Neural progenitor cell (in vitro differentiated cells): ENCODE results near the gene PSD2. TPM values are rescaled to one million over a fixed set of nuclear protein-coding genes. Genes with fewer than 3 reads are reported as not detected.

Experiments used
- DNase-seq: peaks from one replicate; pipeline ENCODE4 v3.0.0-alpha.2; 2016; ENCODE audit warnings: low spot score
- H2AFZ ChIP-seq: fragments of 200-600 bp; sonication (generic); replicated peaks from 2 replicates; pipeline ENCODE4 v1.6.1; 2016; ENCODE audit warnings: antibody characterized with exemption
- H3F3A ChIP-seq: fragments of 200-600 bp; sonication (generic); 2 replicates; pipeline ENCODE4 v1.6.1; 2016; ENCODE audit warnings: antibody characterized with exemption, low read depth
- H3K27ac ChIP-seq: fragments of 200-600 bp; sonication (generic); 2 replicates; pipeline ENCODE4 v1.5.1; 2016; ENCODE audit warnings: mild to moderate bottlenecking
- H3K27me3 ChIP-seq: fragments of 200-600 bp; sonication (generic); 2 replicates; pipeline ENCODE4 v1.6.1; 2016; ENCODE audit warnings: mild to moderate bottlenecking, moderate library complexity
- H3K36me3 ChIP-seq: fragments of 200-600 bp; sonication (generic); 2 replicates; pipeline ENCODE4 v1.5.1; 2016
- H3K4me1 ChIP-seq: fragments of 200-600 bp; sonication (generic); 2 replicates; pipeline ENCODE4 v1.6.1; 2016; ENCODE audit warnings: mixed run types
- H3K4me2 ChIP-seq: fragments of 200-600 bp; sonication (generic); 2 replicates; pipeline ENCODE4 v1.6.1; 2016
- H3K4me3 ChIP-seq: fragments of 200-600 bp; sonication (generic); 2 replicates; pipeline ENCODE4 v1.5.1; 2016
- H3K79me2 ChIP-seq: fragments of 200-600 bp; sonication (generic); 2 replicates; pipeline ENCODE4 v1.6.1; 2016; ENCODE audit warnings: low read depth
- H3K9ac ChIP-seq: fragments of 200-600 bp; sonication (generic); 2 replicates; pipeline ENCODE4 v1.6.1; 2016
- H3K9me3 ChIP-seq: fragments of 200-600 bp; sonication (generic); 2 replicates; pipeline ENCODE4 v1.5.1; 2016; ENCODE audit warnings: low read depth
- H4K20me1 ChIP-seq: fragments of 200-600 bp; sonication (generic); 2 replicates; pipeline ENCODE4 v1.6.1; 2016; ENCODE audit warnings: low read depth
- H3K27ac Mint-ChIP-seq: 3 replicates; pipeline ENCODE4 v1.8.0; 2021; ENCODE audit warnings: mixed read lengths
- H3K27me3 Mint-ChIP-seq: 2 replicates; pipeline ENCODE4 v1.8.0; 2022; ENCODE audit warnings: low read depth, mild to moderate bottlenecking, inconsistent platforms, moderate library complexity, mixed read lengths; ENCODE audit not compliant: insufficient read depth
- H3K36me3 Mint-ChIP-seq: 3 replicates; pipeline ENCODE4 v1.8.0; 2021; ENCODE audit warnings: mixed read lengths
- H3K4me1 Mint-ChIP-seq: 3 replicates; pipeline ENCODE4 v1.8.0; 2021; ENCODE audit warnings: mixed read lengths
- H3K4me3 Mint-ChIP-seq: 3 replicates; pipeline ENCODE4 v1.8.0; 2021; ENCODE audit warnings: mild to moderate bottlenecking, moderate library complexity, mixed read lengths
- H3K9me3 Mint-ChIP-seq: 3 replicates; pipeline ENCODE4 v1.8.0; 2020; ENCODE audit warnings: mixed read lengths
- EZH2 ChIP-seq: fragments of 200-600 bp; sonication (generic); IDR thresholded peaks from 2 replicates; pipeline ENCODE4 v1.6.1; 2017; ENCODE audit warnings: antibody characterized with exemption, mild to moderate bottlenecking, moderate library complexity
- EZH2phosphoT487 ChIP-seq: fragments of 200-600 bp; sonication (generic); IDR thresholded peaks from 2 replicates; pipeline ENCODE4 v1.6.1; 2017; ENCODE audit warnings: antibody characterized with exemption
- total RNA-seq: library from RNA; depleted of rRNA; stranded (reverse); fragments of >200 nt; gene quantifications from 2 replicates; pipeline ENCODE4 v1.2.3, GENCODE V29; 2015; ENCODE audit warnings: low replicate concordance
- TF ChIP-seq, protein P1 (sequence below): fragments of 200-600 bp; sonication (generic); IDR thresholded peaks from 2 replicates; pipeline ENCODE4 v1.5.1; 2017; ENCODE audit warnings: antibody characterized with exemption, mild to moderate bottlenecking

PSD2 gene
- total RNA-seq, 1 donor from 2014 or later = 0.09 TPM

DNA sequence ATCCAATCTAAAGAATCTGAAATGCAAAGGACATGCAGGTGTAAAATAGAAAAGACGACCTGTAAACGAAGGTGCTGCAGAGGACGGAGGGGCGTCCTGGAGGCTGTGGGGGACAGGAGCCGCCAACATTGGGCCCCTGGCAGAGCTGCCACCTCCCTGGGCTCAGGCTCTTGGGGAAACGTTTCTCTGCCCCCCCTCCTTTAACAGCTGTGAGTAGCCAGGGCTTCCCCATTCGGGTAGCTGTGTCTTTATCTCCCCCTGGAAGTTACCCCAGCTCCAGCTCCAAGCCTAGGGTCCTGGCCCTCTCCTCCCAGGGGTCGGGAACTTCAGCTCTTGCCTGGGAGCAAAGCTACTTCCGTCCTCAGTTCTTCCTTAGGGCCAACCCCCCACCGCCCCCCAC lies 51.5 kb downstream of the PSD2 start:
- no peaks in the 10 kb centered on the region for H3K9me3 Mint-ChIP-seq

DNA sequence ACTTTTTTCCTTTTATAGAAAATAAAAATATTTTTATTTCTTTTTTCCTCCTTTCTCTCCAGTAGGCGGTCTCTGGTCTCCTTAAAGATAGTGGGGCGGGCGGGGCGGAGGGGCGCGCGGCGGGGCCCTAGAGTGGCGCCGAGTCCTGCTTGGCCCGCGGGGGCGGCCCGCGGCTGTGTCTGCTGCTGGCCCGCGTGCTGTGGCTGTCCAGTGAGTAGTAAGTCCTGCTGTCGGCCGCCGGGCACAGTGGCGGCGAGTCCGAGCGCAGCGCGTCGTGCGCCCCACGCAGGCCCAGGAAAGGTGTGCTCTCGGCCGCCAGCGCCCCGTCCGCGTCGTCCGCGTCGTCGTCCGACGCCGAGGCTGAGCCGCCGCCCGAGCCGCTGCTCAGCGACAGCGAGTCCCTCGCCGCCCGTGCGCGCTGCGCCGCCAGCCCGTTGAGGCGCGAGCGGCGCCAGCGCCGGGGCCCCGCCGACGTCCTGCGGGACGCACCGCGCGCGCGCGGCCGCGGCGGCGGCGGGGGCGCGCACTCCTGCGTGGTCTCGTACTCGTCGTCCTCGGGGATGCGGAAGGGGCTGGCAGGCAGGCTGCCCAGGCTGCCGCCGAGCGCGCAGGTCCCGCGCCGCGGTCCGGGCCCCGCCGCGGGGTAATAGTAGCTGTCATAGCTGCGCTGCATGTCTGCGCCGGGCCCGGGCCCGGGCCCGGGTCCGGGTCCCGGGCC lies 52.3 kb downstream of the PSD2 start:
- TF ChIP-seq, protein P1, sequence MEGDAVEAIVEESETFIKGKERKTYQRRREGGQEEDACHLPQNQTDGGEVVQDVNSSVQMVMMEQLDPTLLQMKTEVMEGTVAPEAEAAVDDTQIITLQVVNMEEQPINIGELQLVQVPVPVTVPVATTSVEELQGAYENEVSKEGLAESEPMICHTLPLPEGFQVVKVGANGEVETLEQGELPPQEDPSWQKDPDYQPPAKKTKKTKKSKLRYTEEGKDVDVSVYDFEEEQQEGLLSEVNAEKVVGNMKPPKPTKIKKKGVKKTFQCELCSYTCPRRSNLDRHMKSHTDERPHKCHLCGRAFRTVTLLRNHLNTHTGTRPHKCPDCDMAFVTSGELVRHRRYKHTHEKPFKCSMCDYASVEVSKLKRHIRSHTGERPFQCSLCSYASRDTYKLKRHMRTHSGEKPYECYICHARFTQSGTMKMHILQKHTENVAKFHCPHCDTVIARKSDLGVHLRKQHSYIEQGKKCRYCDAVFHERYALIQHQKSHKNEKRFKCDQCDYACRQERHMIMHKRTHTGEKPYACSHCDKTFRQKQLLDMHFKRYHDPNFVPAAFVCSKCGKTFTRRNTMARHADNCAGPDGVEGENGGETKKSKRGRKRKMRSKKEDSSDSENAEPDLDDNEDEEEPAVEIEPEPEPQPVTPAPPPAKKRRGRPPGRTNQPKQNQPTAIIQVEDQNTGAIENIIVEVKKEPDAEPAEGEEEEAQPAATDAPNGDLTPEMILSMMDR = peak; percentile 11
- TF ChIP-seq EZH2phosphoT487 (peak; percentile 83), EZH2 (peak; percentile 85)
- Histone ChIP-seq H3K36me3 (no peaks in the 10 kb centered on the region), H3K4me1 (no peaks in the 10 kb centered on the region), H2AFZ (no peak overlapping the region), H3K4me3 (peak overlapping the region; percentile 54), H3K27me3 (peaks cover 85% of the 10 kb centered on the region), H3K79me2 (no peaks in the 10 kb centered on the region), H3F3A (peaks cover 11% of the 10 kb centered on the region), H4K20me1 (peaks cover 16% of the 10 kb centered on the region), H3K9me3 (no peaks in the 10 kb centered on the region), H3K4me2 (peak overlapping the region; percentile 81), H3K9ac (no peak overlapping the region), H3K27ac (no peak overlapping the region)
- Mint-ChIP-seq H3K4me1 (peaks cover 7% of the 10 kb centered on the region), H3K36me3 (no peaks in the 10 kb centered on the region), H3K27ac (no peak overlapping the region), H3K27me3 (peaks cover 38% of the 10 kb centered on the region), H3K4me3 (peak overlapping the region; percentile 71), H3K9me3 (no peaks in the 10 kb centered on the region)
- peak; percentile 89 for DNase-seq

More for the DNA sequence above, 51.5 kb downstream of the PSD2 start:
- Histone ChIP-seq H3F3A (peaks cover 11% of the 10 kb centered on the region), H3K9me3 (no peaks in the 10 kb centered on the region), H3K79me2 (no peaks in the 10 kb centered on the region), H4K20me1 (peaks cover 16% of the 10 kb centered on the region), H3K27ac (no peak overlapping the region), H3K9ac (no peak overlapping the region), H3K27me3 (peaks cover 91% of the 10 kb centered on the region), H3K36me3 (no peaks in the 10 kb centered on the region), H3K4me3 (no peak overlapping the region), H3K4me1 (no peaks in the 10 kb centered on the region), H3K4me2 (no peak overlapping the region), H2AFZ (no peak overlapping the region)
- TF ChIP-seq, protein P1 = no peak
- TF ChIP-seq EZH2phosphoT487 = peak; percentile 14
- H3K4me1 Mint-ChIP-seq = peaks cover 7% of the 10 kb centered on the region
- H3K27me3 Mint-ChIP-seq = peaks cover 37% of the 10 kb centered on the region
- DNase-seq = no peak
- peak overlapping the region; percentile 72 for H3K4me3 Mint-ChIP-seq
- H3K36me3 Mint-ChIP-seq = no peaks in the 10 kb centered on the region
- H3K27ac Mint-ChIP-seq = no peak overlapping the region

DNA sequence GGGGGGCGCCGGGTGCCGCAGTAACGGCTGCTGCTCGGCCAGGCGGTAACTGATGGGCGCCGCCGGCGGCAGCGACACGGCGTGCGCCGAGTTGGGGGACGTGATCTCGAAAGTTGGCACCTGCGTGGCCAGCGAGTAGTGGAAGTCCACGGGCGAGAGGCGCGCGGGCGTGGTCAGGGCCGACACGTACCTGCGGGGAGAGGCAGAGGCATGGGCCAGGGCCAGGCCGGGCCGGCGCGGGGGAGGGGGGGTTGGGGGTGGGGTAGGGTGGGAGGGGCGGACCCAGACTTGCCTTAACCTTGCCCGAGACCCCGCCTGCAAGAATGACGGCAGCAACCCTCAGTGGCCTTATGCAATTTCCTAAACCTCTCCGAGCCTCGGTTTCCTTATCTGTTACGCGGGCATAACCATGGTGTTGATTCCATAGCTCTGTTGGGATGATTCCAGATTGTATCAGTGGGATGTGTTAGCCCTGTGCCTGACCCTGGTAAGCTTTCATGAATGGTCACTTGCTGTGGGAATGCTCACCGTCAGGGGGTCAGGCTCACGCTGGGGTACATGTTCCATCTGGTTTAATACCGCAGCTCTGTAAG lies 53.0 kb downstream of the PSD2 start:
- Histone ChIP-seq H2AFZ (no peak overlapping the region), H3K4me3 (peak overlapping the region; percentile 54), H3K9ac (no peak overlapping the region), H3F3A (peaks cover 11% of the 10 kb centered on the region), H4K20me1 (peaks cover 16% of the 10 kb centered on the region), H3K36me3 (no peaks in the 10 kb centered on the region), H3K27ac (no peak overlapping the region), H3K4me1 (no peaks in the 10 kb centered on the region), H3K9me3 (no peaks in the 10 kb centered on the region), H3K27me3 (peaks cover 85% of the 10 kb centered on the region), H3K4me2 (peak overlapping the region; percentile 81), H3K79me2 (no peaks in the 10 kb centered on the region)
- Mint-ChIP-seq H3K4me3 (peak overlapping the region; percentile 84), H3K27ac (no peak overlapping the region), H3K9me3 (no peaks in the 10 kb centered on the region), H3K36me3 (no peaks in the 10 kb centered on the region), H3K27me3 (peaks cover 35% of the 10 kb centered on the region), H3K4me1 (peaks cover 7% of the 10 kb centered on the region)
- TF ChIP-seq, protein P1 = no peak
- DNase-seq = no peak
